ENCODE measurements around the gene LKAAEAR1. TPM values are rescaled to one million over a fixed set of nuclear protein-coding genes. Genes with fewer than 3 reads are reported as not detected.

LKAAEAR1 gene
- total and polyA plus RNA-seq, 2 of the 13 experiments (the other 11 are each of a cell fraction or from before 2014, with no cell fraction given), result not detected

DNA sequence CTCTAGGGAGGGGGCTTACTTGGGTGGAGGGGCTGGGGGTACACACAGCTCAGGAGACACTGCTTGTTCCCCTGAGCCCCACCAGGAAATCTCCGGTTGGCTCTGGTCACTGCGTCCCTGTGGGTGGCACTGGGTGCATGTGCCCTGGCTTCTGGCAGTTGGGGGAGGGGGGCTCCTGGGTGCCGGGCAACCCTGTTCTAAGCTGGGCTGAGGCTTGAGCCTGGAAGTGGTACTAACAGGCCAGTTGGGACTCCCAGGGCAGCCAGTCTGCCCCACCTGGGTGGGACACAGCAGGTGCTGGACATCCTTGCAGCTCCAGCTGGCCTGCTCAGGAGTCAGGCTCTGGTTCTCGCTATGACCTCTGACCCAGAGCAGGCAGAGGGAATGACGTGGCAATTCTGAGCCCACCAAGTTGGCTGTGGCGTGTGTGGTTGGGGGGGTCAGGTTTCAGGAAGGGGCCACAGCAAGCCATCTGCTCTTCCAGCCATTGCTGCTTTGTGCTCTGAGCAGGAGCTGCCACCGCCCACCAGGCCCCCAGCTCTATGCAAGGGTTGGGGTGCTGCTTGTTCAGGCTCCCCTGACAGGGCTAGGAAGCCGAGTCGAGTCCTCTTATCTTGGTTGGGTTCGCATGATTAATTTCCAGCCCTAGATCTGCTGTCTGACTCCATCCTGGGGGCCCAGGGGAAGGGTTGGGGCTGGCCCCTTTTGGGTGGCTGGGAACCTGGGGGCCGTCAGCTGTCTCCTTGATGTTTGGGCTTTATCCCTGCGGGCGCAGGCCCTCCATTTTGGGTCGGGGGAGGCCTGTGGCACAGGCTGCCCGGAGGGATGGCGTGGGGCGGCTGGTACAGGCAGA is 47.6 kb downstream of the LKAAEAR1 start (continued):
- TF ChIP-seq NFYB (CRISPR knock-in tag; IDR thresholded peaks at IDR 0.05), result no peak; the same call in 1 of the 2 replicates
- no peak for TF ChIP-seq KAT8 (CRISPR knock-in tag; IDR thresholded peaks at IDR 0.05)
- TF ChIP-seq, protein P1, sequence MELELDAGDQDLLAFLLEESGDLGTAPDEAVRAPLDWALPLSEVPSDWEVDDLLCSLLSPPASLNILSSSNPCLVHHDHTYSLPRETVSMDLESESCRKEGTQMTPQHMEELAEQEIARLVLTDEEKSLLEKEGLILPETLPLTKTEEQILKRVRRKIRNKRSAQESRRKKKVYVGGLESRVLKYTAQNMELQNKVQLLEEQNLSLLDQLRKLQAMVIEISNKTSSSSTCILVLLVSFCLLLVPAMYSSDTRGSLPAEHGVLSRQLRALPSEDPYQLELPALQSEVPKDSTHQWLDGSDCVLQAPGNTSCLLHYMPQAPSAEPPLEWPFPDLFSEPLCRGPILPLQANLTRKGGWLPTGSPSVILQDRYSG (CRISPR knock-in tag; IDR thresholded peaks at IDR 0.05), result no peak
- peak; percentile 65; the same call in 1 of the 2 replicates for TF ChIP-seq ZNF510 (CRISPR knock-in tag; IDR thresholded peaks at IDR 0.05; ENCODE audit: low read depth)
- TF ChIP-seq FIP1L1 (IDR thresholded peaks at IDR 0.05; ENCODE audit: borderline replicate concordance, insufficient read depth, low read depth, low read length), result no peak; the same call in 1 of the 2 replicates
- TF ChIP-seq FLYWCH1 (CRISPR knock-in tag; IDR thresholded peaks at IDR 0.05), result no peak
- peak; percentile 77 for TF ChIP-seq FOSL2 (CRISPR knock-in tag; IDR thresholded peaks at IDR 0.05)
- no peak for TF ChIP-seq NR1H2 (CRISPR knock-in tag; IDR thresholded peaks at IDR 0.05; ENCODE audit: borderline replicate concordance, low read depth)
- TF ChIP-seq GABPB1 (CRISPR knock-in tag; IDR thresholded peaks at IDR 0.05), result no peak; the same call in 1 of the 2 replicates
- TF ChIP-seq TCF7L2 (IDR thresholded peaks at IDR 0.05; ENCODE audit: low read depth, low read length), result no peak
- peak; percentile 71 for TF ChIP-seq POGZ (CRISPR knock-in tag; IDR thresholded peaks at IDR 0.05)
- TF ChIP-seq ZNF333 (CRISPR knock-in tag; IDR thresholded peaks at IDR 0.05; ENCODE audit: borderline replicate concordance), result peak; percentile 93
- no peak for TF ChIP-seq ZFAT (CRISPR knock-in tag; conservative IDR thresholded peaks at IDR 0.05)
- no peak for TF ChIP-seq FOXJ3 (CRISPR knock-in tag; IDR thresholded peaks at IDR 0.05; ENCODE audit: borderline replicate concordance)
- no peak; the same call in 1 of the 2 replicates for TF ChIP-seq ZNF225 (CRISPR knock-in tag; IDR thresholded peaks at IDR 0.05)
- peak; percentile 79 for TF ChIP-seq ZNF710 (CRISPR knock-in tag; IDR thresholded peaks at IDR 0.05; ENCODE audit: borderline replicate concordance)
- TF ChIP-seq ZNF770 (CRISPR knock-in tag; IDR thresholded peaks at IDR 0.05), result no peak
- TF ChIP-seq SP5 (CRISPR knock-in tag; IDR thresholded peaks at IDR 0.05; ENCODE audit: borderline replicate concordance, low read depth), result no peak
- TF ChIP-seq KMT2A (CRISPR knock-in tag; IDR thresholded peaks at IDR 0.05), result no peak
- TF ChIP-seq PHF8 (CRISPR knock-in tag; IDR thresholded peaks at IDR 0.05), result peak; percentile 43
- TF ChIP-seq TBL1XR1 (IDR thresholded peaks at IDR 0.05; ENCODE audit: borderline replicate concordance, low read length, partially characterized antibody), result no peak
- no peak for TF ChIP-seq ZBTB3 (CRISPR knock-in tag; IDR thresholded peaks at IDR 0.05; ENCODE audit: borderline replicate concordance, low read depth)
- peak; percentile 40 for TF ChIP-seq TAF15 (IDR thresholded peaks at IDR 0.05; ENCODE audit: low read depth, low read length, poor library complexity, severe bottlenecking)
- no peak; the same call in 1 of the 2 replicates for TF ChIP-seq E2F5 (CRISPR knock-in tag; conservative IDR thresholded peaks at IDR 0.05)

Measured in HepG2 (cell line).